Natural killer cell treated with Interleukin-12 subunit alpha and Interleukin-12 subunit beta and Interleukin-15 and Interleukin-18, amount 100 ng/mL, for 72 hours (primary cell): Measurements from ENCODE around the gene FAR1. TPM values are rescaled to one million over a fixed set of nuclear protein-coding genes. Genes with fewer than 3 reads are reported as not detected.
"Not testable (repeated sequence)": the region's sequence is repeated elsewhere in the genome, so short reads cannot be mapped to it uniquely, and the experiment has no call there.

Experiments
- ATAC-seq, 2 donors: fragments of 150-1000 bp; cut with Tn5 transposase in 1 of 2; sonication (Bioruptor Pico), chemical (Tn5 transposase) in 1 of 2; 2 replicates each; pipeline ENCODE4 v1.10.0; 2021
- DNase-seq: peaks from one replicate; pipeline ENCODE4 v3.0.0; 2022; ENCODE audit warnings: low spot score
- H3K27ac Mint-ChIP-seq, 2 donors: 1 replicate in 1 of 2; 2 replicates in 1 of 2; pipeline ENCODE4 v1.8.0; 2022; ENCODE audit warnings: mixed read lengths in 2 of 2, mild to moderate bottlenecking in 1 of 2, moderate library complexity in 1 of 2
- H3K27me3 Mint-ChIP-seq, 2 donors: 1 replicate in 1 of 2; 2 replicates in 1 of 2; pipeline ENCODE4 v1.8.0; 2022; ENCODE audit warnings: mixed read lengths in 2 of 2
- H3K36me3 Mint-ChIP-seq: one replicate; pipeline ENCODE4 v1.8.0; 2022; ENCODE audit warnings: mixed read lengths
- H3K4me1 Mint-ChIP-seq, 2 donors: 1 replicate in 1 of 2; 2 replicates in 1 of 2; pipeline ENCODE4 v1.8.0; 2022; ENCODE audit warnings: low read depth in 2 of 2, mixed read lengths in 2 of 2, mild to moderate bottlenecking in 1 of 2
- H3K4me3 Mint-ChIP-seq: one replicate; pipeline ENCODE4 v1.8.0; 2022; ENCODE audit warnings: mixed read lengths
- H3K9me3 Mint-ChIP-seq: 2 replicates; pipeline ENCODE4 v1.8.0; 2022; ENCODE audit warnings: mixed read lengths
- total RNA-seq, 2 donors: library from RNA; stranded (reverse); gene quantifications; one replicate each; pipeline ENCODE4 v1.2.3, GENCODE V29; 2022

The FAR1 gene
- total RNA-seq, 2 donors from 2014 or later: 59.1 to 66.5 TPM

DNA sequence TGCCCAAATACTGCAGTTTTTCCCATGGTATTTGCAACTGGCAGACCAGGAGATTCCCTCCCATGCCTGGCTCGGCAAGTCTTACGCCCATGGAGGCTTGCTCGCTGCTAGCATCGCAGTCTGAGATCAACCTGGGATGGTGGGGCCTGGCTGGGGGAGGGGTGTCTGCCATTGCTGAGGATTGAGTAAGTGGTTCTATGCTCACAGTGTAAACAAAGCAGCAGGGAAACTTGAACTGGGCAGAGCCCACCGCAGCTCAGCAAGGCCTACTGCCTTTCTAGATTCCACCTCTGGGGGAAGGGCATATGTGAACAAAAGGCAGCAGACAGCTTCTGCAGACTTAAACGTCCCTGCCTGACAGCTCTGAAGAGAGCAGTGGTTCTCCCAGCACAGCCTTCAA lies 17.0 kb upstream of the FAR1 start:
- not testable (repeated sequence) for H3K9me3 Mint-ChIP-seq

DNA sequence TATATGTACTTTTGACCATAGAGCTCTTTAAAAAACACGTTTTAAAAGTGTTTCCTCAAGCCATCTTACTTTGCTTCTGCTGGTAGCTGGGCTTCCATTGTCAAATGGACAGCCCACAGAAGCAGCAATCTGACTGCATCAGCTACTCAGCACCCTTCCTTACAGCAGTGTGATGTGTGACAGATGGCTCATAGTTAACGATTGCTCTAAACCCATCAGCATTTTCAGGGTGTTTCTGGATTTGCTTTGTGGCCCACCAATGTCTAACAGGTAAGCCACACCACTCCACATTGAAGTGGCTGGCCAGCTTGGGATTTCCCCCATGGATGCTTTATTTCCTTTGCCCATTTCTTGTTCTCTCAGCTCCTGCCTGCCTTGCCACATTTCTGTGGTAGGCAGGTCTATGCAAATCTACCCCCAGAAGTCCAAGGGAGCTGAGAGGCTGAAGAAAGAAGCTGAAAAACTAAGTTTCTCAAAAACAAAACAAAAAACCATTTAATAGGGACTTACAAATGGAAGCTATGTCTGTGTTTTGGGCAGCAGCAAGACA lies 7.3 kb upstream of the FAR1 start:
- Mint-ChIP-seq H3K27me3 (peaks cover 0 to 8% of the 10 kb centered on the region in 2 donors), H3K9me3 (peaks cover 6% of the 10 kb centered on the region), H3K4me3 (no peak overlapping the region), H3K36me3 (peaks cover 8% of the 10 kb centered on the region), H3K4me1 (peaks cover 0 to 3% of the 10 kb centered on the region in 2 donors), H3K27ac (no peak overlapping the region)
- ATAC-seq (no peak), DNase-seq (no peak)

More for the DNA sequence above, 17.0 kb upstream of the FAR1 start:
- H3K27ac Mint-ChIP-seq, H3K4me1 Mint-ChIP-seq, ATAC-seq, H3K4me3 Mint-ChIP-seq, DNase-seq: not testable (repeated sequence)
- Mint-ChIP-seq H3K36me3 (peaks cover 19% of the 10 kb centered on the region), H3K27me3 (peaks cover 25 to 28% of the 10 kb centered on the region in 2 donors)

DNA sequence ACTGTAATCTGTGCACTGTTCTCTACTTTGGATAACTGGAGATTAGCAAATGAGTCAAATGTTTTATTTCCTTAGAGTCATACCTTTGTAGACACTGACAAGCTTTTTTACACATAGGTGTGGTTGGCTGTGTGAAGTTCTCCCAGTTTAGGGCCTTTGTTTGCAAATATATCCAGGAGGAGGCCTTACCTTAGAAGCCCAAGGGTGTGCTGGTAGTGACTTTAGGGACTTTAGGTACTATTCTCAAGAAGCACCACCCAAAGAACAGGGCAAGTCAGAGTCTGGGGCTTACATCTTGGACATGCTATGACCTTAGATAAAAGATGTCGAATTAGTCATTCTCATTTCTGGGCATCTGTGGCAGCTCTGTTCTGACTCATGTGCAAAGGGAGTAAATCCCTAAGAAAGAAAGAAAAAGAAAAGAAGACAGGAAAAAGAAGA lies 4.8 kb upstream of the FAR1 start:
- DNase-seq: no peak
- H3K4me1 Mint-ChIP-seq: peaks cover 8 to 13% of the 10 kb centered on the region in 2 donors
- no peak for ATAC-seq
- no peak overlapping the region for H3K4me3 Mint-ChIP-seq
- peaks cover 6% of the 10 kb centered on the region for H3K36me3 Mint-ChIP-seq
- peaks cover 4% of the 10 kb centered on the region for H3K9me3 Mint-ChIP-seq
- H3K27me3 Mint-ChIP-seq: peaks cover 0 to 8% of the 10 kb centered on the region in 2 donors
- H3K27ac Mint-ChIP-seq: no peak overlapping the region

DNA sequence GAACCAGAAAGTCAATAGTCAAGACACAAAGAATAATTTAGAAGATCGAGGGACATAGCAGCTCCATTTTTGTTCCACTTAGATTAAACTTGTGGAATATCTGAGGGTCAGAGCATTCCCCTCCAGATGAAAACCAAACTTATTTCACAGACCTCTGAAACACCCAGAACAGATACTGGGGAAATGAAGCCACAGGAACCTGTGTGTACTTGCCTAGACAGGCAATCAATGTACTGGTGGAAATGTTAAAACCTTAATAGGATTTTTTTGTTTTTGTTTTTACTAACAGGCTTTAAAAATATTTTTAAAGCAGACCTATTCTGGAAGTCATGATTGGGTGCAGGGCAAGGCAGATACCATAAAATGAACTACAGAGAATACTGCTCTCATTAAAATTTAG lies 4.1 kb upstream of the FAR1 start:
- DNase-seq: no peak
- no peak overlapping the region for H3K4me3 Mint-ChIP-seq
- H3K27me3 Mint-ChIP-seq: peaks cover 0 to 8% of the 10 kb centered on the region in 2 donors
- peaks cover 4% of the 10 kb centered on the region for H3K36me3 Mint-ChIP-seq
- ATAC-seq: no peak
- no peak overlapping the region for H3K27ac Mint-ChIP-seq
- H3K9me3 Mint-ChIP-seq: no peaks in the 10 kb centered on the region
- H3K4me1 Mint-ChIP-seq: peaks cover 12 to 17% of the 10 kb centered on the region in 2 donors

DNA sequence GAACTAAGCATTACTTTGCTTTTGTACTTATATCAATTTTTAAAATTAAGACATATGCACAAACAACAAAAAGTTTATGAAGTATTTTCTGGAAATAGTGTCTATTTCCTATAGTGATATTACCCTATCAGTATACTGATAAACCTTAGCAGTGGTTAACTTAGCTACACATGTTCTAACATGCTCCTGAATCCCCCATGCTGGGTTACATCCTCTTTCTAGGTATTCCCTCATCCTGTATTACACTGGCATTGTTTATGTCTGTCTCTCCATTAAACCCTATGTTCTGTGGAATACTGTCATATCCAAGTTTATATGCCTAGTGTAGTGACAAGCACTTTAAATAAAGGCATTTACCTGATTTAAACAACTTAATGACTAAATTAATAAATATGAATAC lies 1.8 kb upstream of the FAR1 start:
- no peak for DNase-seq
- no peak for ATAC-seq
- no peak overlapping the region for H3K27ac Mint-ChIP-seq
- no peaks in the 10 kb centered on the region for H3K9me3 Mint-ChIP-seq
- no peak overlapping the region for H3K4me3 Mint-ChIP-seq
- H3K36me3 Mint-ChIP-seq: peaks cover 18% of the 10 kb centered on the region
- H3K4me1 Mint-ChIP-seq: peaks cover 29 to 32% of the 10 kb centered on the region in 2 donors
- H3K27me3 Mint-ChIP-seq: peaks cover 0 to 8% of the 10 kb centered on the region in 2 donors

DNA sequence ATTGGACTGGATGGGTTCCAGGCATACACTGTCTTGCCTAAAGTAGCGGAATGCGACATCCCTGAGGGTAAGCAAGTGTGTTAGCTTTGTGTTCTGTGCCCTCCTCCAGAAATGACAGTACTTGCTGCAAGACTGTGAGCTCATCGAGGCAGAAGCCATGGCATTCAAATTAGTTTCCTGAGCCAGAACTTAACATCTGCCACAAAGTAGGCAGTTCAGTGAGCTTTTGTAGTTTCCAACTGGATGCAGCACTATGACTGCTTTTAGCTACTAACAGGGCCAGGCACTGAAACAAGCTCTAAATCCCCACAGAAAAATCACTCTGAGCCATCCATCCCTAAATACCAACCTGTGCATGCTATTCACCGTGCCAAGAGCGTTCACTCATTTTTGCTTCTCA lies 1.2 kb upstream of the FAR1 start:
- Mint-ChIP-seq H3K27me3 (peaks cover 0 to 6% of the 10 kb centered on the region in 2 donors), H3K9me3 (no peaks in the 10 kb centered on the region), H3K27ac (peak overlapping the region; percentile 40 to 57), H3K4me3 (peak overlapping the region; percentile 78), H3K4me1 (peaks cover 33 to 38% of the 10 kb centered on the region in 2 donors), H3K36me3 (peaks cover 21% of the 10 kb centered on the region)
- DNase-seq: no peak
- no peak for ATAC-seq

DNA sequence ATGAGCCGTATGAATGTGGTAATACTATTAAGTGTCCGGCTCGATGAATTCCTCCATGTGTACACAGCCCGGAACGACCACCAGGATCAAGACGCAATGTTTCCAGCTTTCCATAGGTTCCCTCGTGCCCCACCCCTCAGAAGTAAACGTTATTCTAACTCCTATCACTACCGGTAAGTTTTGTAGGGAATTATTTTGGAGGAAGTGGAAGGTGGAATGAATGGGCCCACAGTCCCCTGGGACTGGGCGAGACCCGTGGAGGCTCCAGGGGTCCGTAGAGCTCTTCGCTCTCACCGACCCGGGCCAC lies 720 bp upstream of the FAR1 start:
- Mint-ChIP-seq H3K4me1 (peaks cover 36 to 42% of the 10 kb centered on the region in 2 donors), H3K9me3 (no peaks in the 10 kb centered on the region), H3K27me3 (peaks cover 0 to 5% of the 10 kb centered on the region in 2 donors), H3K4me3 (peak overlapping the region; percentile 78), H3K27ac (peak overlapping the region; percentile 40 to 57), H3K36me3 (peaks cover 21% of the 10 kb centered on the region)
- DNase-seq: no peak
- no peak for ATAC-seq

DNA sequence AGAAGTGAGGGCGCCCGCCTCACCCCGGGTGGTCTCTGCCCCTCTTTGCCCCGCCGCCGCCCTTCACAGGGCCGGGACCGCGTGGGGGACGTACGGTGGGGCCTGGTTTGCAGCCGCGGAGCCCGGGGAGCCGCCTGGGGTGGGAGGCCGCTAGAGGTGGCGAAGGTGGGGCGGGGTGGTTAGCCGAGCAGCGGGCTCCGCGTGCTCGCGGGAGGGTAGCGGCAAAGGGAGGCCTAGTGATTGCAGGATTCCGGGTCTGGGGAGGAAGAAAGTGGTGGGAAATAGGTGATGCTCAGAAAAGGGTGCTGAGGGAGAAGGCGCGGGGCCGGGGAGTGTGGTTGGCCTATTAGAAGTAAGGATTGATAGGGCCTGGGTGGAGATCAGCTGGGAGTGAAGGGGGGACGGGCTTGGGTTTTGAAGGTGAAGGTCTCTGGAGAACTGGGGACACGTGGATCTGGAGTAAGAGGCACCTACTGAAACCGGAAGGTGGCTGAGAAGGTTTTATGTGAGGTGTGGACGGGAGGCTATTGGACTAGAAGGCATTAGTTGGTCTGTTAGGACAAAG lies 571 bp downstream of the FAR1 start:
- peaks cover 21% of the 10 kb centered on the region for H3K36me3 Mint-ChIP-seq
- ATAC-seq (peak in 1 of 2 donors; percentile 17), DNase-seq (peak; percentile 60)
- H3K9me3 Mint-ChIP-seq: no peaks in the 10 kb centered on the region
- H3K27ac Mint-ChIP-seq: peak overlapping the region; percentile 88 to 90
- H3K4me3 Mint-ChIP-seq: peak overlapping the region; percentile 99
- H3K4me1 Mint-ChIP-seq: peaks cover 38 to 46% of the 10 kb centered on the region in 2 donors
- peaks cover 0 to 1% of the 10 kb centered on the region in 2 donors for H3K27me3 Mint-ChIP-seq

DNA sequence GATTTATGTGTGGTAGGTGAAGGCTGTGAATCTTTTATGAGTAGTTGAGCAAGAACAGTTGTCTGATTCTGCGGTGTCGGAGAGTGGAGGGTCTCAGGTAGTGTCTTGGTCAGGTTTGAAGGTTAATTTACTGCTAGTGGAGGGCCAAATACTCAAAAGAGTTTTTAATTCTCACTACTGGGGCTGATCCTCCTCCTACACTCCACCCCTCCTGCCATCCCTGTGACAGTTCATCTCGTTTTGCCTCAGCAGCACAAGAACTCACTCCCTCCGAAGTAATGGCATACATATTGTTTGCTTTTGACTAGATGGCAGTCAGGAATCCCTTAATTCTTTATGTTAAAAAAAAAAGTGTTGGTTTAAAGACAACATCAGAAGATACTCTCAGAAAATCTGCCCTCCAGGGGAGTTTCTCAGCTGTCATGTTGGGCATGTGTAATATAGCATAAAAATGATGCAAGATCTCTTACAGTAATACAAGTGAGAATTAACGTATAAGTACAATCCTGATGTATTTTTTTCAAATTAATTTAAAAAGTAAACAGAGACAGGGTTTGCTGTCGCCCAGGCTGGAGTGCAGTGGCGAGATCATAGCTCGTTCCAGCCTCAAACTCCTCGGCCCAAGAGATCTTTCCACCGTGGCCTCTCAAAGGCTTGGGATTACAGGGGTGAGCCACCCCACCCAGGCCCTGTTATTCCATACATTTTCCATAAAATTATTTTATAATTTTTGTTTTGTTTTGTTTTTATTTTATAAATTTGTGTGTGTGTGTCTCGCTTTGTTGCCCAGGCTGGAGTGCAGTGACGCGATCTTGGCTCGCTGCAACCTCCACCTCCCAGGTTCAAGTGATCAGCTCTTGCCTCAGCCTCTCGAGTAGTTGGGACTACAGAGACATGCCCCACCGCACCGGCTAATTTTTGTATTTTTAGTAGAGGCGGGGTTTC lies 1.3 kb downstream of the FAR1 start:
- no peak for DNase-seq
- H3K27ac Mint-ChIP-seq: peak overlapping the region; percentile 88 to 90
- ATAC-seq: no peak
- no peaks in the 10 kb centered on the region for H3K9me3 Mint-ChIP-seq
- H3K4me1 Mint-ChIP-seq: peaks cover 45 to 52% of the 10 kb centered on the region in 2 donors
- H3K27me3 Mint-ChIP-seq: no peaks in the 10 kb centered on the region
- H3K4me3 Mint-ChIP-seq: peak overlapping the region; percentile 99
- H3K36me3 Mint-ChIP-seq: peaks cover 21% of the 10 kb centered on the region

DNA sequence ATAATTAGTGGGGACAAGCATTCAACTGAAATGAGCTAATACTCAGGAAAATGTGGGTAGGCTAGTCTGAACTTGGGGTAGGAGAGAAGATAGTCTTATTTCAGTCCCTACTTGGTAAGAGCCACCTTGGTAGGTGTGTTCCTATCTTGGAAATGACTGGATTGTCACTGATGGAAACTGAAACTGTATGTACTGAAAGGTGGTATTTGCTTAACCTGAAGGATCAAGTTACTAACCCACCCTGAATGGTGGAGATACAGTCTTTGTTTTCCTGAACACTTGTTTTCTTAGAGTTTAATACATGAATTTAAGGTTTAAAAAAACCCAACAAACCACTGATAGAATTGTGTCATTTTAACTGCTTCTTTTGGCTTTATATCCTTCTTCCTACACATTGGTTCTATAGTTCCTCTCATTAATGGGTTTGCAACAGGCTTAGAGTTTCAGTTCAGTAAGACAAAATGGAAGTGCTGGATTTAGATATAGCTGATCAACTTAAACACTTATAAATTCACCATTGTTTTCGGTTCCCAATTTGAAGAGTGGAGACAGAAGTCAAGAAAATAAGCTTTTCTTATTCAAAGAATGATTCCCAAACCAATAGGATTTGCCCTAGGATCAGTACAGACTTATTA lies 4.2 kb downstream of the FAR1 start:
- H3K9me3 Mint-ChIP-seq: no peaks in the 10 kb centered on the region
- no peak for ATAC-seq
- peaks cover 47 to 65% of the 10 kb centered on the region in 2 donors for H3K4me1 Mint-ChIP-seq
- no peak overlapping the region for H3K4me3 Mint-ChIP-seq
- H3K27ac Mint-ChIP-seq: no peak overlapping the region
- no peak for DNase-seq
- H3K27me3 Mint-ChIP-seq: no peaks in the 10 kb centered on the region
- H3K36me3 Mint-ChIP-seq: peaks cover 21% of the 10 kb centered on the region

DNA sequence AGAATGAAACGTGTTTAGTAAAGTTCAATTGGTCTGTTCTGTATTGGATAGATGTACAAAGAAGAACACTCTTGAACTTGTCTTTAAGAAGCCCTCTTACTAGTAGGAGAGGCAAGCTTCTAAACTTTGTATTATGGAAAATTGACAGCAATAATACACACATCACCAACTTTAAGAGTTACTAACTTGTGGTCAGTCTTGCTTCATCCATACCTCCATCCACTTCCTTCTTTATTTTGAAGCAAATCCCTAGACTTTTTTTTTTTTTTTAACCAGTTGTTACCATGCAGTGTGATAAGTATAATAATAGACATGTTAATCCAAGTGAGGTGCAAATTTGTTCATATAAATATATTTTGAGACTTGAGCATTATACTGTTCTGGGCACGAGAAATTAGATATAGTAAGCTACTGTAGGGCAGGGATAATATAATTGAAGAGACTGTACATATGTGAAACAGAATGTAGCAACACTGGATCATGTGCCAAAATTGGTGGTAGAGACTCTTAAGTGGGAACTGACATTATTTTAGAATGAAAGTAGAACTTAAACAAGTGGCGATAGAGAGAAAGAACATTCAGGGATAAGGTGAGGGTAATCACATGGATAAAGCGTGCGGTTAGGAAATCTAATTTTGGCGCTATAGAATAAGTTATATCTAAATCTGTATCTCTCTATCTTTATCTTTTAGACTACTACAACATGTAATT lies 6.5 kb downstream of the FAR1 start:
- Mint-ChIP-seq H3K4me3 (peak overlapping the region; percentile 7), H3K4me1 (peaks cover 45 to 59% of the 10 kb centered on the region in 2 donors)
- DNase-seq: no peak

DNA sequence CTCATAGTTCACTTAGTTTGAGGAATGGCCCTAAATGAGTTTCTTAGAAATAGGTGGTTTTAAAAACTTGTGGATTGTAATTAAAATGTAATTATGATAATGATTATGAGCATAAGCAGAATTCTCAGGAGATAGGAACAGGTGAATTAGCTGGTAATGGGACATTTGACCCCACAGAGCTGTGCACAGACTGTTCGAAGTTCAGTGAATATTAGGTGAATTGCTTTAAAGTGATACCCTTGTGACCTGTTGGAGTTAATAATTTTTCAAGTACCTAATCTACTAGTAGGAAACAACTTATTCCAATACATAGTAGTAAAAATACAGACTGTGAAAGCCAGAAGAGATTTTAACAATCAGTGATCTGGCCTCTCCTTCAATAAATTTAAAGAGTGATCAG lies 8.1 kb downstream of the FAR1 start:
- Mint-ChIP-seq H3K4me1 (peaks cover 47 to 59% of the 10 kb centered on the region in 2 donors), H3K4me3 (no peak overlapping the region), H3K36me3 (peaks cover 5% of the 10 kb centered on the region), H3K27me3 (no peaks in the 10 kb centered on the region), H3K27ac (no peak overlapping the region), H3K9me3 (no peaks in the 10 kb centered on the region)
- ATAC-seq (no peak), DNase-seq (no peak)

More for the DNA sequence above, 6.5 kb downstream of the FAR1 start:
- Mint-ChIP-seq H3K36me3 (peaks cover 14% of the 10 kb centered on the region), H3K27ac (peak overlapping the region; percentile 43 to 63), H3K9me3 (no peaks in the 10 kb centered on the region), H3K27me3 (no peaks in the 10 kb centered on the region)
- ATAC-seq: no peak

DNA sequence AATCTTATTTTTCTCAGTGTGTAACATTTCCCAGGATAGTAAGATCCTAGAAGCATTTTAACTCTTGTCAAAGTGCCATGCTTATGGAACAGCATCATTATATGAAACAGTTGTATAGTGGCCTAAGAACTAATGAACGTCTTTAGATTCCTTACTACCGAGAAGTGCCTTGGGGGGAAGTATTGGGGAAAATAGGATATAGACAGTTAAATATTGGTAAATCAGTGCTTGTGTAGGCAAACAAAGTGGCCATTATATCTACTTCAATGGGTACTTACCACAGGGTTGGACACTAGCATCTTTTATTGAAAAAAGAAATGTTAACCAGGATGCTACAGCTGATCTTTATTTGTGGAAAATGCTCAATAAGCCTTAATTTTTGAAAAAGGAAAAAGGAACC lies 11.3 kb downstream of the FAR1 start:
- H3K9me3 Mint-ChIP-seq: no peaks in the 10 kb centered on the region
- H3K27ac Mint-ChIP-seq: peak overlapping the region; percentile 18 to 51
- no peak for DNase-seq
- no peaks in the 10 kb centered on the region for H3K36me3 Mint-ChIP-seq
- no peak overlapping the region for H3K4me3 Mint-ChIP-seq
- peaks cover 39 to 48% of the 10 kb centered on the region in 2 donors for H3K4me1 Mint-ChIP-seq
- ATAC-seq: no peak
- H3K27me3 Mint-ChIP-seq: no peaks in the 10 kb centered on the region
